ENCODE results near the gene ZBTB45. TPM values are rescaled to one million over a fixed set of nuclear protein-coding genes. Genes with fewer than 3 reads are reported as not detected.

Gene ZBTB45
- total and polyA plus RNA-seq, 9 of the 15 experiments (the other 6 are each of a cell fraction or from before 2014, with no cell fraction given) = 0.08 to 16.1 (median 1.8) TPM

DNA sequence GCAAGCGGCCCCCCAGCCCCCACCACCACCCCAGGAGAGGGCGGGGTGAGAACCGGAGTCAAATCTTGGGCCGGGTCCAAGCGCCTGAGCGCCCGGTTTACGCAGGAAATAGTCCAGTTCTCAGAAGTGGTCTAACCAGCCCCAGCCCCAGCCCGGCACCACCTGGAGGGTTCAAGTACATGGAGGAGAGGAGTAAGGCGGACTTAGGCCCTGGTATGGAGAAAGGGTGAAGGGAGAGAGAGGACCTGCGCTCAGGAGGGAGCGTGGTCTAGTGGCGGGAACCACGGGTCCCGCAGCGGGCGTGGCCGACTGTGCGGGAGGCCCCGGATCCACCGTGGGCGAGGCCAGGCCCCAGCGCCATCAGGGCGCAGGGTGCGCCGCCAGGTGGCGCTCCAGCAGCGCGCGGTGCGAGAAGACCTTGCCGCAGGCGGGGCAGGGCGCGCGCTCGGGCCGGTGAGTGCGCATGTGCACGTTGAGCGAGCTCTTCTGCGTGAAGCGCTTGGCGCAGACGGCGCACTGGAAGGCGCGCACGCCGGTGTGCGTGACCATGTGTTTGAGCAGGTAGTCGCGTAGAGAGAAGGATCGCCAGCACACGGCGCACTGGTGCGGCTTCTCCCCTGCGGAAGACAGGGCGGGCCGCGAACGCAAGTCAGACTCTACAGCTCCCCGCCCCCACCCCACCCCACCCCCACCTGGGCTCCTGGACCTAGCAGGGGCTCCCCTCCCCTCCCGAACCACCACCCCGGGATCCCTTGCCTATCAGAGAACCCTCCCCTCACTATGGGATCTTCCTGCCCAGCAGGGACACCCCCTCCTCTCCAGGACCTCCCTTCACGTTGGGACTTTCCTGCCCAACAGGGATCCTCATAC, 5.7 kb downstream of the ZBTB45 start (continued):
- TF ChIP-seq, protein P1, sequence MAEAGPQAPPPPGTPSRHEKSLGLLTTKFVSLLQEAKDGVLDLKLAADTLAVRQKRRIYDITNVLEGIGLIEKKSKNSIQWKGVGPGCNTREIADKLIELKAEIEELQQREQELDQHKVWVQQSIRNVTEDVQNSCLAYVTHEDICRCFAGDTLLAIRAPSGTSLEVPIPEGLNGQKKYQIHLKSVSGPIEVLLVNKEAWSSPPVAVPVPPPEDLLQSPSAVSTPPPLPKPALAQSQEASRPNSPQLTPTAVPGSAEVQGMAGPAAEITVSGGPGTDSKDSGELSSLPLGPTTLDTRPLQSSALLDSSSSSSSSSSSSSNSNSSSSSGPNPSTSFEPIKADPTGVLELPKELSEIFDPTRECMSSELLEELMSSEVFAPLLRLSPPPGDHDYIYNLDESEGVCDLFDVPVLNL (CRISPR knock-in tag; IDR thresholded peaks at IDR 0.05; ENCODE audit: low read depth) = 0 out of 2 replicates have a peak, but pooled peaks have one; percentile 46
- TF ChIP-seq HCFC1 (IDR thresholded peaks at IDR 0.05; ENCODE audit: low read depth, low read length) = peak; percentile 52
- peak; percentile 75; the same call in 1 of the 2 replicates for TF ChIP-seq XRCC5 (IDR thresholded peaks at IDR 0.05; ENCODE audit: low read depth, low read length)
- TF ChIP-seq, protein P2, sequence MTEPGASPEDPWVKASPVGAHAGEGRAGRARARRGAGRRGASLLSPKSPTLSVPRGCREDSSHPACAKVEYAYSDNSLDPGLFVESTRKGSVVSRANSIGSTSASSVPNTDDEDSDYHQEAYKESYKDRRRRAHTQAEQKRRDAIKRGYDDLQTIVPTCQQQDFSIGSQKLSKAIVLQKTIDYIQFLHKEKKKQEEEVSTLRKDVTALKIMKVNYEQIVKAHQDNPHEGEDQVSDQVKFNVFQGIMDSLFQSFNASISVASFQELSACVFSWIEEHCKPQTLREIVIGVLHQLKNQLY (CRISPR knock-in tag; conservative IDR thresholded peaks at IDR 0.05) = 0 out of 4 replicates have a peak, but pooled peaks of 1 of the 2 experiments have one; percentile 60
- peak; percentile 46; the same call in 1 of the 2 replicates for TF ChIP-seq CREB1 (IDR thresholded peaks at IDR 0.05)
- TF ChIP-seq CREB1 (CRISPR knock-in tag; IDR thresholded peaks at IDR 0.05) = peak; percentile 66; the same call in 1 of the 2 replicates
- TF ChIP-seq NCOA6 (IDR thresholded peaks at IDR 0.05) = peak; percentile 59; the same call in 1 of the 2 replicates
- TF ChIP-seq TCF3 (CRISPR knock-in tag; IDR thresholded peaks at IDR 0.05) = peak; percentile 48
- TF ChIP-seq CBX1 (IDR thresholded peaks at IDR 0.05; ENCODE audit: low read depth) = peak; percentile 33; the same call in 1 of the 2 replicates
- TF ChIP-seq, protein P3, sequence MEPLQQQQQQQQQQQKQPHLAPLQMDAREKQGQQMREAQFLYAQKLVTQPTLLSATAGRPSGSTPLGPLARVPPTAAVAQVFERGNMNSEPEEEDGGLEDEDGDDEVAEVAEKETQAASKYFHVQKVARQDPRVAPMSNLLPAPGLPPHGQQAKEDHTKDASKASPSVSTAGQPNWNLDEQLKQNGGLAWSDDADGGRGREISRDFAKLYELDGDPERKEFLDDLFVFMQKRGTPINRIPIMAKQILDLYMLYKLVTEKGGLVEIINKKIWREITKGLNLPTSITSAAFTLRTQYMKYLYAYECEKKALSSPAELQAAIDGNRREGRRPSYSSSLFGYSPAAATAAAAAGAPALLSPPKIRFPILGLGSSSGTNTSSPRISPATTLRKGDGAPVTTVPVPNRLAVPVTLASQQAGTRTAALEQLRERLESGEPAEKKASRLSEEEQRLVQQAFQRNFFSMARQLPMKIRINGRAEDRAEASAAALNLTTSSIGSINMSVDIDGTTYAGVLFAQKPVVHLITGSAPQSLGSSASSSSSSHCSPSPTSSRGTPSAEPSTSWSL (CRISPR knock-in tag; IDR thresholded peaks at IDR 0.05; ENCODE audit: borderline replicate concordance) = no peak
- TF ChIP-seq HDAC1 (IDR thresholded peaks at IDR 0.05) = peak in 1 of 2 experiments; percentile 26; a peak in 1 of 4 replicates
- no peak for TF ChIP-seq PTTG1 (tag; IDR thresholded peaks at IDR 0.05; ENCODE audit: low read depth)
- 0 out of 2 replicates have a peak, but pooled peaks have one; percentile 11 for TF ChIP-seq NR4A1 (CRISPR knock-in tag; IDR thresholded peaks at IDR 0.05)
- TF ChIP-seq NR4A1 (tag; IDR thresholded peaks at IDR 0.05) = no peak
- 0 out of 2 replicates have a peak, but pooled peaks have one; percentile 43 for TF ChIP-seq JUND (IDR thresholded peaks at IDR 0.05; ENCODE audit: borderline replicate concordance, low read depth, low read length)
- peak; percentile 55; the same call in 1 of the 3 replicates for TF ChIP-seq JUND (tag; IDR thresholded peaks at IDR 0.05; ENCODE audit: borderline replicate concordance, low read depth, low read length)
- TF ChIP-seq ZFX (CRISPR knock-in tag; IDR thresholded peaks at IDR 0.05) = peak; percentile 91
- TF ChIP-seq ZBTB1 (CRISPR knock-in tag; IDR thresholded peaks at IDR 0.05; ENCODE audit: borderline replicate concordance, low read depth) = peak; percentile 53; the same call in 1 of the 2 replicates
- no peak; the same call in 1 of the 2 replicates for TF ChIP-seq STAG1 (CRISPR knock-in tag; IDR thresholded peaks at IDR 0.05; ENCODE audit: borderline replicate concordance)

Data from K562 (cell line).